ENCODE data around the gene GAGE12G. TPM values are rescaled to one million over a fixed set of nuclear protein-coding genes. Genes with fewer than 3 reads are reported as not detected.

Gene GAGE12G
- total RNA-seq, 1 donor from 2014 or later: not detected

- Mint-ChIP-seq H3K9me3 (no peaks in the 10 kb centered on the region), H3K4me1 (ENCODE audit: low read depth) (no peaks in the 10 kb centered on the region), H3K36me3 (ENCODE audit: low read depth) (no peaks in the 10 kb centered on the region), H3K27me3 (ENCODE audit: insufficient read depth) (no peaks in the 10 kb centered on the region), H3K27ac (no peak overlapping the region), H3K4me3 (no peak overlapping the region)
- intact Hi-C loops (cut with micrococcal nuclease): no loop called here
- no peak for DNase-seq (ENCODE audit: low spot score)
Measured at GRCh38 chrX:49618574-49618973, 48.4 kb downstream of the GAGE12G start.

Other genes starting within 250 kb of the GAGE12G start
- gene GAGE12J, start 248.4 kb upstream of the GAGE12G start, total RNA-seq: not detected in 2 replicates
- not detected in 2 replicates for gene GAGE13, start 238.8 kb upstream of the GAGE12G start, total RNA-seq
- not detected in 2 replicates for gene GAGE12C, start 38.2 kb upstream of the GAGE12G start, total RNA-seq
- not detected in 2 replicates for gene GAGE12D, start 28.7 kb upstream of the GAGE12G start, total RNA-seq
- not detected in 2 replicates for gene GAGE12E, start 19.1 kb upstream of the GAGE12G start, total RNA-seq
- gene GAGE12F, start 9.6 kb upstream of the GAGE12G start, total RNA-seq: not detected in 2 replicates
- gene GAGE12H, start 9.5 kb downstream of the GAGE12G start, total RNA-seq: not detected in 2 replicates
- gene GAGE2A, start 19.1 kb downstream of the GAGE12G start, total RNA-seq: not detected in 2 replicates
- not detected in 2 replicates for gene GAGE1, start 28.6 kb downstream of the GAGE12G start, total RNA-seq
- not detected in 2 replicates for gene PAGE1, start 125.6 kb downstream of the GAGE12G start, total RNA-seq

Data from activated T-helper 1 cell treated with anti-CD3 and anti-CD28 coated beads, Interleukin-12 subunit alpha, Interleukin-12 subunit beta, Interleukin-2, Interleukin-4 antibody, amounts not matched to agents 30 ng/mL and 10 ng/mL and 1 ng/mL, durations not matched to agents 14 hours and 24 hours and 36 hours (primary cell).